GM21737 (cell line): ENCODE data around the gene PHTF2.

Experiments
- ATAC-seq: cut with Tn5 transposase; IDR thresholded peaks from one replicate; pipeline ENCODE4 v1.9.1; 2021; ENCODE audit warnings: mild to moderate bottlenecking, moderate library complexity; ENCODE audit not compliant: unreplicated experiment

PHTF2 gene

GRCh38 chr7:77918676-77919075, 120.1 kb downstream of the PHTF2 start:
- ATAC-seq, result no peak

- ATAC-seq, result no peak
Measured at GRCh38 chr7:77923419-77923818, 124.8 kb downstream of the PHTF2 start.

GRCh38 chr7:77930496-77930895, 131.9 kb downstream of the PHTF2 start:
- no peak for ATAC-seq

GRCh38 chr7:77931841-77932240, 133.3 kb downstream of the PHTF2 start:
- ATAC-seq, result no peak

- no peak for ATAC-seq
Measured at GRCh38 chr7:77933394-77933793, 134.8 kb downstream of the PHTF2 start.

GRCh38 chr7:77935652-77936348, 137.2 kb downstream of the PHTF2 start:
- ATAC-seq, result no peak

GRCh38 chr7:77940647-77941046, 142.1 kb downstream of the PHTF2 start:
- no peak for ATAC-seq

GRCh38 chr7:77942431-77942830, 143.9 kb downstream of the PHTF2 start:
- no peak for ATAC-seq

GRCh38 chr7:77944183-77945182, 145.9 kb downstream of the PHTF2 start:
- no peak for ATAC-seq

- ATAC-seq, result no peak
Measured at GRCh38 chr7:77950548-77950947, 152.0 kb downstream of the PHTF2 start.

- no peak for ATAC-seq
Measured at GRCh38 chr7:77954773-77955555, 156.4 kb downstream of the PHTF2 start.

- ATAC-seq, result no peak
Measured at GRCh38 chr7:77958436-77958835, 159.9 kb downstream of the PHTF2 start.

- no peak for ATAC-seq
Measured at GRCh38 chr7:77959080-77959479, 160.5 kb downstream of the PHTF2 start.

- ATAC-seq, result no peak
Measured at GRCh38 chr7:77960336-77960735, 161.8 kb downstream of the PHTF2 start.

GRCh38 chr7:77967429-77967828, 168.9 kb downstream of the PHTF2 start:
- no peak for ATAC-seq

- no peak for ATAC-seq
Measured at GRCh38 chr7:77971726-77972125, 173.2 kb downstream of the PHTF2 start.

- ATAC-seq, result no peak
Measured at GRCh38 chr7:77975672-77976480, 177.3 kb downstream of the PHTF2 start.

- no peak for ATAC-seq
Measured at GRCh38 chr7:77979219-77979618, 180.6 kb downstream of the PHTF2 start.

GRCh38 chr7:77980087-77980713, 181.6 kb downstream of the PHTF2 start:
- no peak for ATAC-seq
